GM23338 (cell line): ENCODE measurements around the gene KLHDC1. TPM values are rescaled to one million over a fixed set of nuclear protein-coding genes. Genes with fewer than 3 reads are reported as not detected.
A peak's percentile ranks its signal among the peaks of the same experiment; 100 is the strongest.
"Not testable (repeated sequence)": the region's sequence is repeated elsewhere in the genome, so short reads cannot be mapped to it uniquely, and the experiment has no call there.

Source experiments
- ATAC-seq: fragments of 200-7000 bp; cut with Tn5 transposase; 3 replicates; pipeline ENCODE4 v1.9.1; 2020
- DNase-seq: peaks from one replicate; pipeline ENCODE4 v3.0.0-alpha.2; 2015; ENCODE audit warnings: low spot score
- H2AFZ ChIP-seq: fragments of 200-600 bp; sonication (generic); 2 replicates; pipeline ENCODE4 v1.8.0; 2016; ENCODE audit warnings: antibody characterized with exemption, mild to moderate bottlenecking, moderate library complexity
- H3F3A ChIP-seq: fragments of 200-600 bp; sonication (generic); replicated peaks from 2 replicates; pipeline ENCODE4 v1.8.0; 2017; ENCODE audit warnings: antibody characterized with exemption, mixed run types, low read depth
- H3K27ac ChIP-seq: fragments of 200-600 bp; sonication (generic); 2 replicates; pipeline ENCODE4 v1.6.1; 2016; ENCODE audit warnings: low read depth
- H3K27me3 ChIP-seq: fragments of 200-600 bp; sonication (generic); 2 replicates; pipeline ENCODE4 v1.8.0; 2016; ENCODE audit warnings: mild to moderate bottlenecking, mixed run types, moderate library complexity; ENCODE audit not compliant: insufficient read depth
- H3K36me3 ChIP-seq: fragments of 200-600 bp; sonication (generic); 2 replicates; pipeline ENCODE4 v1.8.0; 2016; ENCODE audit warnings: mild to moderate bottlenecking; ENCODE audit not compliant: insufficient read depth
- H3K4me1 ChIP-seq: fragments of 200-600 bp; sonication (generic); 2 replicates; pipeline ENCODE4 v1.8.0; 2016; ENCODE audit warnings: mild to moderate bottlenecking, moderate library complexity; ENCODE audit not compliant: insufficient read depth
- H3K4me2 ChIP-seq: fragments of 200-600 bp; sonication (generic); 2 replicates; pipeline ENCODE4 v1.7.1; 2017; ENCODE audit warnings: mixed run types
- H3K4me3 ChIP-seq: fragments of 200-600 bp; sonication (generic); 2 replicates; pipeline ENCODE4 v1.6.1; 2016; ENCODE audit warnings: mixed run types
- H3K79me2 ChIP-seq: fragments of 200-600 bp; sonication (generic); replicated peaks from 2 replicates; pipeline ENCODE4 v1.8.0; 2017; ENCODE audit warnings: mild to moderate bottlenecking; ENCODE audit not compliant: insufficient read depth
- H3K9me2 ChIP-seq: fragments of 200-600 bp; sonication (generic); 2 replicates; pipeline ENCODE4 v1.8.0; 2017; ENCODE audit not compliant: insufficient read depth
- H4K20me1 ChIP-seq: fragments of 200-600 bp; sonication (generic); replicated peaks from 2 replicates; pipeline ENCODE4 v1.8.0; 2017; ENCODE audit warnings: mild to moderate bottlenecking; ENCODE audit not compliant: insufficient read depth
- H3K27ac Mint-ChIP-seq: 2 replicates; pipeline ENCODE4 v1.8.0; 2020; ENCODE audit warnings: inconsistent platforms, mild to moderate bottlenecking, moderate library complexity, mixed read lengths
- H3K27me3 Mint-ChIP-seq: 3 replicates; pipeline ENCODE4 v1.8.0; 2022; ENCODE audit warnings: low read depth, mild to moderate bottlenecking, moderate library complexity, mixed read lengths, inconsistent platforms; ENCODE audit not compliant: insufficient read depth, poor library complexity
- H3K36me3 Mint-ChIP-seq: 3 replicates; pipeline ENCODE4 v1.8.0; 2021; ENCODE audit warnings: low read depth, mild to moderate bottlenecking, inconsistent platforms, moderate library complexity, mixed read lengths
- H3K4me1 Mint-ChIP-seq: 3 replicates; pipeline ENCODE4 v1.8.0; 2020; ENCODE audit warnings: mild to moderate bottlenecking, inconsistent platforms, mixed read lengths
- H3K4me3 Mint-ChIP-seq: 3 replicates; pipeline ENCODE4 v1.8.0; 2021; ENCODE audit warnings: moderate library complexity, mild to moderate bottlenecking, inconsistent platforms, mixed read lengths
- H3K9me3 Mint-ChIP-seq: 3 replicates; pipeline ENCODE4 v1.8.0; 2020; ENCODE audit warnings: moderate library complexity, mild to moderate bottlenecking, inconsistent platforms, mixed read lengths
- EZH2 ChIP-seq: fragments of 200-600 bp; sonication (generic); IDR thresholded peaks from one replicate; pipeline ENCODE4 v1.8.0; 2017; ENCODE audit warnings: antibody characterized with exemption, mild to moderate bottlenecking, low read depth; ENCODE audit not compliant: unreplicated experiment
- JUNB ChIP-seq: IDR thresholded peaks from one replicate; pipeline ENCODE4 v1.6.1; 2016; ENCODE audit warnings: antibody characterized with exemption; ENCODE audit not compliant: unreplicated experiment
- POLR2AphosphoS5 ChIP-seq: IDR thresholded peaks from 2 replicates; pipeline ENCODE4 v1.6.1; 2016; ENCODE audit warnings: antibody characterized with exemption, low read depth
- STAT1 ChIP-seq: IDR thresholded peaks from one replicate; pipeline ENCODE4 v1.6.1; 2016; ENCODE audit warnings: antibody characterized with exemption; ENCODE audit not compliant: unreplicated experiment
- ZNF114 ChIP-seq: fragments of 250-450 bp; sonication (Bioruptor Pico); IDR thresholded peaks from 2 replicates; pipeline ENCODE4 v1.5.0; 2020; ENCODE audit warnings: mild to moderate bottlenecking, moderate library complexity
- polyA plus RNA-seq: library from polyadenylated mRNA; unstranded; fragments of >200 nt; fragmentation: Nextera tagmentation; extraction: Ambion mirVana; gene quantifications from 2 replicates; pipeline ENCODE4 v1.2.1, GENCODE V29; 2016
- total RNA-seq: library from RNA; depleted of rRNA; stranded (reverse); fragments of >200 nt; shearing (Covaris generic); gene quantifications from 2 replicates; pipeline ENCODE4 v1.2.3, GENCODE V29; 2014
- TF ChIP-seq, protein P1 (sequence below): IDR thresholded peaks from 2 replicates; pipeline ENCODE4 v1.6.1; 2016; ENCODE audit warnings: antibody characterized with exemption
- TF ChIP-seq, protein P2 (sequence below), 2 experiments: fragments of 200-600 bp in 1 of 2; sonication (generic) in 1 of 2; conservative IDR thresholded peaks; 2 replicates each; pipeline versions ENCODE4 v1.5.1 to v1.6.1; 2016 to 2017; ENCODE audit warnings: antibody characterized with exemption in 2 of 2, low read depth in 2 of 2, mild to moderate bottlenecking in 2 of 2, moderate library complexity in 1 of 2
- TF ChIP-seq, protein P3 (sequence below): IDR thresholded peaks from one replicate; pipeline ENCODE4 v1.6.1; 2018; ENCODE audit warnings: antibody characterized with exemption; ENCODE audit not compliant: unreplicated experiment

Gene KLHDC1
- total and polyA plus RNA-seq, 2 experiments from 2014 or later = 4.0 TPM; not detected in 1

DNA sequence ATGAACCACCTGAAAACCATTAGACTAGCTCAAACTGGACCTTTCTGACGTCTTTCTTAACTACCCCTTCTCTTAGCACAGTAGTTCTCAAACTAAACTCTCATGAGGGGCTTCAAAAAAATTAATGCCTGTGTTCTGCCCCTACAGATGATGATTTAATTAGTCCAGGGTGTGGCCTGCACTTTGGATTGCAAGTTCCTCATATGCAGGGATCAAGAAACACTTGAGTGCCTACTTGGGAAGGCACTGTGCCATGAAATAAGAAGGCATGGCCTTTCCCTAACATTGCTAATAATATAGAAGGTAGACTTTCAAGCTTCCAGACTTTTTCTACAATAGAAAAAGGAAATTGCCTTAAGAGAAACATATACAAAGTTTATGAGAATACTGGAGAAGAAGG lies 52.3 kb downstream of the KLHDC1 start:
- Histone ChIP-seq H3K9me2 (peaks cover 5% of the 10 kb centered on the region; the same call in 1 of the 2 replicates), H3K27ac (no peak overlapping the region), H3K79me2 (no peaks in the 10 kb centered on the region), H3K4me3 (no peak overlapping the region), H3K36me3 (no peaks in the 10 kb centered on the region), H3K27me3 (no peaks in the 10 kb centered on the region), H3F3A (no peaks in the 10 kb centered on the region), H3K4me1 (no peaks in the 10 kb centered on the region), H3K4me2 (no peak overlapping the region), H2AFZ (no peak overlapping the region), H4K20me1 (no peaks in the 10 kb centered on the region)
- no peaks in the 10 kb centered on the region for H3K9me3 Mint-ChIP-seq
- ATAC-seq (no peak), DNase-seq (no peak)
- H3K36me3 Mint-ChIP-seq = no peaks in the 10 kb centered on the region
- H3K4me1 Mint-ChIP-seq = no peaks in the 10 kb centered on the region
- H3K27ac Mint-ChIP-seq = no peak overlapping the region
- no peak overlapping the region for H3K4me3 Mint-ChIP-seq
- TF ChIP-seq STAT1 (no peak), JUNB (no peak), EZH2 (no peak)
- TF ChIP-seq, protein P1, sequence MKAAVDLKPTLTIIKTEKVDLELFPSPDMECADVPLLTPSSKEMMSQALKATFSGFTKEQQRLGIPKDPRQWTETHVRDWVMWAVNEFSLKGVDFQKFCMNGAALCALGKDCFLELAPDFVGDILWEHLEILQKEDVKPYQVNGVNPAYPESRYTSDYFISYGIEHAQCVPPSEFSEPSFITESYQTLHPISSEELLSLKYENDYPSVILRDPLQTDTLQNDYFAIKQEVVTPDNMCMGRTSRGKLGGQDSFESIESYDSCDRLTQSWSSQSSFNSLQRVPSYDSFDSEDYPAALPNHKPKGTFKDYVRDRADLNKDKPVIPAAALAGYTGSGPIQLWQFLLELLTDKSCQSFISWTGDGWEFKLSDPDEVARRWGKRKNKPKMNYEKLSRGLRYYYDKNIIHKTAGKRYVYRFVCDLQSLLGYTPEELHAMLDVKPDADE = no peak
- TF ChIP-seq, protein P2, sequence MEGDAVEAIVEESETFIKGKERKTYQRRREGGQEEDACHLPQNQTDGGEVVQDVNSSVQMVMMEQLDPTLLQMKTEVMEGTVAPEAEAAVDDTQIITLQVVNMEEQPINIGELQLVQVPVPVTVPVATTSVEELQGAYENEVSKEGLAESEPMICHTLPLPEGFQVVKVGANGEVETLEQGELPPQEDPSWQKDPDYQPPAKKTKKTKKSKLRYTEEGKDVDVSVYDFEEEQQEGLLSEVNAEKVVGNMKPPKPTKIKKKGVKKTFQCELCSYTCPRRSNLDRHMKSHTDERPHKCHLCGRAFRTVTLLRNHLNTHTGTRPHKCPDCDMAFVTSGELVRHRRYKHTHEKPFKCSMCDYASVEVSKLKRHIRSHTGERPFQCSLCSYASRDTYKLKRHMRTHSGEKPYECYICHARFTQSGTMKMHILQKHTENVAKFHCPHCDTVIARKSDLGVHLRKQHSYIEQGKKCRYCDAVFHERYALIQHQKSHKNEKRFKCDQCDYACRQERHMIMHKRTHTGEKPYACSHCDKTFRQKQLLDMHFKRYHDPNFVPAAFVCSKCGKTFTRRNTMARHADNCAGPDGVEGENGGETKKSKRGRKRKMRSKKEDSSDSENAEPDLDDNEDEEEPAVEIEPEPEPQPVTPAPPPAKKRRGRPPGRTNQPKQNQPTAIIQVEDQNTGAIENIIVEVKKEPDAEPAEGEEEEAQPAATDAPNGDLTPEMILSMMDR (conservative IDR thresholded peaks at IDR 0.05; ENCODE audit: low read depth in 2 of 2) = no peak
- H3K27me3 Mint-ChIP-seq = no peaks in the 10 kb centered on the region

DNA sequence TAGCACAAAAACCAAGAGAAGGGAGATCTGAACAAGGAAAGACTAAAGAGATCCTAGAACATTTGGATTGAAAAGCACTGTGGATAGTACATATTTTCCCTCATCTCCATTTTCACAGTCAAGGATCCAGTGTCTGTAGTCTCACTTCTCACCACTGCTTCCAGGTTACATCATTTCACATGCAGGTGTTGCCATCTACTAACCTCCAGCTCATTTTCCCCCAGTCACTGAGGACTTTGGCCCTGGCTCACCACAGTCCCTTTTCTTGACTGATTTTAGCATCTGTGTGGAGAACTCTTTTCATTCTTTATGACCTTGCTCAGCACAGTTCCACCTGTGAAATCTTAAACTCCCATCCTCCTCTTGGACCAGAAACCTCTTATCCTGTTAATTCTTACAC lies 53.6 kb downstream of the KLHDC1 start:
- H3K4me3 Mint-ChIP-seq, H3K4me1 Mint-ChIP-seq, H3K36me3 Mint-ChIP-seq, H3K9me3 Mint-ChIP-seq, H3K4me1 ChIP-seq, ATAC-seq, H3K4me2 ChIP-seq, H4K20me1 ChIP-seq, H3K27ac ChIP-seq, H3K9me2 ChIP-seq, H3F3A ChIP-seq, H3K36me3 ChIP-seq, H3K27me3 Mint-ChIP-seq, H3K27ac Mint-ChIP-seq, DNase-seq, H3K4me3 ChIP-seq, H3K79me2 ChIP-seq, H3K27me3 ChIP-seq: not testable (repeated sequence)
- H2AFZ ChIP-seq = peak overlapping the region; percentile 52; the same call in 1 of the 2 replicates

DNA sequence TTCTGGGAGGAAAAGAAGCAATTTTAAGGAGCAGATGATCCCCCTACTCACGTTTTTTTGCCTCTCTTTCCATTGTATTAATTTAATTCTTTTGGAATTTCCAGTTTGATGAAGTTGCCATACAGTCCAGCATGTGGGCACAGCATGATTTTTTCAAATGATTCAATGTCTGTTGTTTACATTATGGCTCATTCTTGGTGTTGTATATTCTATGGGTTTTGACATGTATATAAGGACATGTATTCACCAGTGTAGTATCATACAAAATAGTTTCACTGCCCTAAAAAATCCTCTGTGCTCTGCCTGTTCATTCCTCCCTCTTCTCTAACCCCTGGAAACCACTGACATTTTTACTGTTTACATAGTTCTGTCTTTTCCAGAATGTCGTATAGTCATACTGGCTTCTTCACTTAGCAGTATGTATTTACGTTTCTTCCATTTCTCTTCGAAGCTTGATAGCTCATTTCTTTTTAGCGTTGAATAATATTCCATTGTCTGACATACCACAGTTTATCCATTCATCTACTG lies 61.7 kb downstream of the KLHDC1 start:
- H3K9me3 Mint-ChIP-seq = no peaks in the 10 kb centered on the region; the same call in 2 of the 3 replicates
- H3K9me2 ChIP-seq = no peaks in the 10 kb centered on the region; the same call in 1 of the 2 replicates
- H3K4me1 Mint-ChIP-seq = no peaks in the 10 kb centered on the region
- DNase-seq = no peak
- no peak overlapping the region for H3K27ac Mint-ChIP-seq
- H3K4me2 ChIP-seq = no peak overlapping the region
- no peaks in the 10 kb centered on the region for H3F3A ChIP-seq
- H3K4me3 ChIP-seq = no peak overlapping the region
- H3K4me3 Mint-ChIP-seq = no peak overlapping the region
- H4K20me1 ChIP-seq = no peaks in the 10 kb centered on the region
- no peaks in the 10 kb centered on the region for H3K4me1 ChIP-seq
- H3K36me3 Mint-ChIP-seq = no peaks in the 10 kb centered on the region
- no peak overlapping the region for H3K27ac ChIP-seq
- no peak for ATAC-seq
- no peaks in the 10 kb centered on the region for H3K79me2 ChIP-seq
- TF ChIP-seq STAT1 (no peak), ZNF114 (CRISPR knock-in tag) (no peak), EZH2 (no peak), POLR2AphosphoS5 (no peak)
- TF ChIP-seq, protein P2 (conservative IDR thresholded peaks at IDR 0.05; ENCODE audit: low read depth in 2 of 2) = no peak
- TF ChIP-seq, protein P3, sequence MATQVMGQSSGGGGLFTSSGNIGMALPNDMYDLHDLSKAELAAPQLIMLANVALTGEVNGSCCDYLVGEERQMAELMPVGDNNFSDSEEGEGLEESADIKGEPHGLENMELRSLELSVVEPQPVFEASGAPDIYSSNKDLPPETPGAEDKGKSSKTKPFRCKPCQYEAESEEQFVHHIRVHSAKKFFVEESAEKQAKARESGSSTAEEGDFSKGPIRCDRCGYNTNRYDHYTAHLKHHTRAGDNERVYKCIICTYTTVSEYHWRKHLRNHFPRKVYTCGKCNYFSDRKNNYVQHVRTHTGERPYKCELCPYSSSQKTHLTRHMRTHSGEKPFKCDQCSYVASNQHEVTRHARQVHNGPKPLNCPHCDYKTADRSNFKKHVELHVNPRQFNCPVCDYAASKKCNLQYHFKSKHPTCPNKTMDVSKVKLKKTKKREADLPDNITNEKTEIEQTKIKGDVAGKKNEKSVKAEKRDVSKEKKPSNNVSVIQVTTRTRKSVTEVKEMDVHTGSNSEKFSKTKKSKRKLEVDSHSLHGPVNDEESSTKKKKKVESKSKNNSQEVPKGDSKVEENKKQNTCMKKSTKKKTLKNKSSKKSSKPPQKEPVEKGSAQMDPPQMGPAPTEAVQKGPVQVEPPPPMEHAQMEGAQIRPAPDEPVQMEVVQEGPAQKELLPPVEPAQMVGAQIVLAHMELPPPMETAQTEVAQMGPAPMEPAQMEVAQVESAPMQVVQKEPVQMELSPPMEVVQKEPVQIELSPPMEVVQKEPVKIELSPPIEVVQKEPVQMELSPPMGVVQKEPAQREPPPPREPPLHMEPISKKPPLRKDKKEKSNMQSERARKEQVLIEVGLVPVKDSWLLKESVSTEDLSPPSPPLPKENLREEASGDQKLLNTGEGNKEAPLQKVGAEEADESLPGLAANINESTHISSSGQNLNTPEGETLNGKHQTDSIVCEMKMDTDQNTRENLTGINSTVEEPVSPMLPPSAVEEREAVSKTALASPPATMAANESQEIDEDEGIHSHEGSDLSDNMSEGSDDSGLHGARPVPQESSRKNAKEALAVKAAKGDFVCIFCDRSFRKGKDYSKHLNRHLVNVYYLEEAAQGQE = no peak
- no peaks in the 10 kb centered on the region for H3K27me3 Mint-ChIP-seq
- no peaks in the 10 kb centered on the region for H3K27me3 ChIP-seq
- H2AFZ ChIP-seq = no peak overlapping the region
- H3K36me3 ChIP-seq = no peaks in the 10 kb centered on the region
